HG03575 (cell line): Measurements from ENCODE around the gene ARMCX1.
"Not testable (repeated sequence)": the region's sequence is repeated elsewhere in the genome, so short reads cannot be mapped to it uniquely, and the experiment has no call there.

Experiments
- ATAC-seq: cut with Tn5 transposase; IDR thresholded peaks from one replicate; pipeline ENCODE4 v1.9.1; 2021; ENCODE audit not compliant: unreplicated experiment, insufficient number of reproducible peaks, low FRiP score; ENCODE audit errors: extremely low read depth

ARMCX1 gene

DNA sequence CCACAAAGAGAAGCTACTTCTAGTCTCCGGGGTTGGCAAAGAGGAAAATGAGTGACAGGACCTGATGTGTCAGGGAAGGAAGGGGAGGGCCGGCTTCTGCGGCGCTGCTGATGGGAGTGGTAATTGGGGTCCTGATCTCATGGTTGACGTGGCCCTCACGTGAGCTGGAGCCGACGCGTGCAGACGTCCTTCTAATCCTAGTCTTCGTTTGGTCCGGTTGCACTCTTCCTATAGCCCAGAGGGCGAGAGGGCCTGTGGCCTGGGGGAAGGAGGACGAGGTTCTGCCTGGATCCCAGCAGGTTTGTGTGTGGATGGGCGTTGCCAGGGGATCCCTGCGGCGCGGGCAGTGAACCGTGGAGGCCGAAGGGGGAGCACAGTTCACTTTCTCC lies at the start of gene ARMCX1:
Gene ARMCX1 (plus strand): TSS at position 186 of the 389 bp plus-strand sequence. CDS start 2,384 bp downstream, outside the sequence.
- ATAC-seq, result no peak

- not testable (repeated sequence) for ATAC-seq
Measured at GRCh38 chrX:101502929-101503328, 47.4 kb upstream of the ARMCX1 start.

DNA sequence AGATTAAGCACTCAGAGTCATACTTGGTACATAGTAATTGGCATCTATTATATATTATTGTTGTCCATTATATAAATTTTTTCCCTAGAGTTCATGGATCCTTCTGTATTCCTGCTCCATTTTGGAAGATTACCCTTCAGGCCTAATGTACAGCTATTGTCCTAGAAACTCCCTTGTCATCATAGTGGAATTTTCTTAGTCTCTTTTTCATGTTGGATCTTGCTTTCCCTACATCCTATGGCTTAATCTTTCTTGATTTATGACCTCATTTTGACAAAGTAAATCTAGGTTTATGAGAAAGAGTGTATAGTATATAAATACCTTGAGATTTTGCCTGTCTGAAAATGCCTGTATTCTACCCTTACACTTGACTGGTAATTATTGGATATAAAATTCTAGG lies 43.0 kb upstream of the ARMCX1 start:
- no peak for ATAC-seq

- ATAC-seq, result no peak
Measured at GRCh38 chrX:101507986-101508385, 42.4 kb upstream of the ARMCX1 start.

GRCh38 chrX:101530944-101531343 lies 19.4 kb upstream of the ARMCX1 start:
- ATAC-seq, result no peak

- no peak for ATAC-seq
Measured at GRCh38 chrX:101539116-101539515, 11.2 kb upstream of the ARMCX1 start.

GRCh38 chrX:101550751-101551379 lies 518 bp downstream of the ARMCX1 start:
- no peak for ATAC-seq

DNA sequence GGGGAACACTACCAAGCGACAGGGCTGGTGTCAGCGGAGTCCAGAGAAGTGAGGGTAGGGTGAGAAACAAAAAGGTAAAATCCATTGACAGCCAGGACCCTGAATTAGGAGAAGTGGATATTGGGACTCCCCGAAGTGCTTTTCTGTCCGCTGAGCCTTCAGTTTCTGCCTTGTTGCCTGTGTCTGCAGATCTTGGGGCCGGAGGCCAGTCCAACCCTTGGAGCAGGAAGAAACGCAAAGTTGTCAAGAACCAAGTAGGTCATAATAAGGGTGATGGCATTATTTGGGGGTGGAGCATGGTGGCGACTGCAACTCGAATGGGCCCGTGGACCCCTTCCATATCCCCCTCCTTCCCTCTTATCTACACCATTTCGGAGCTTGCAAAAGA lies 1.0 kb downstream of the ARMCX1 start:
- no peak for ATAC-seq

DNA sequence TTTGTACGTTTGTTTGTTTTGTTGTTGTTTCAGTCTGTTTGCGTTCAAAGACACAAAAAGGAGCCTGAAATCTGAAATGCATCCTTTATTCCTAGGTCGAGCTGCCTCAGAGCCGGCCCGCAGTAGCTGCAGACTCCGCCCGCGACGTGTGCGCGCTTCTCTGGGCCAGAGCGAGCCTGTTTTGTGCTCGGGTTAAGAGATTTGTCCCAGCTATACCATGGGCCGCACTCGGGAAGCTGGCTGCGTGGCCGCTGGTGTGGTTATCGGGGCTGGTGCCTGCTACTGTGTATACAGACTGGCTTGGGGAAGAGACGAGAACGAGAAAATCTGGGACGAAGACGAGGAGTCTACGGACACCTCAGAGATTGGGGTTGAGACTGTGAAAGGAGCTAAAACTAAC lies 2.4 kb downstream of the ARMCX1 start:
- no peak for ATAC-seq

GRCh38 chrX:101564651-101565050 lies 14.3 kb downstream of the ARMCX1 start:
- ATAC-seq, result no peak

- ATAC-seq, result peak; percentile 94
Measured at GRCh38 chrX:101595739-101596419, 45.5 kb downstream of the ARMCX1 start.

GRCh38 chrX:101599592-101599991 lies 49.2 kb downstream of the ARMCX1 start:
- not testable (repeated sequence) for ATAC-seq

- no peak for ATAC-seq
Measured at GRCh38 chrX:101602077-101602476, 51.7 kb downstream of the ARMCX1 start.
